ENCODE data around the gene CXCL1.

The CXCL1 gene

DNA sequence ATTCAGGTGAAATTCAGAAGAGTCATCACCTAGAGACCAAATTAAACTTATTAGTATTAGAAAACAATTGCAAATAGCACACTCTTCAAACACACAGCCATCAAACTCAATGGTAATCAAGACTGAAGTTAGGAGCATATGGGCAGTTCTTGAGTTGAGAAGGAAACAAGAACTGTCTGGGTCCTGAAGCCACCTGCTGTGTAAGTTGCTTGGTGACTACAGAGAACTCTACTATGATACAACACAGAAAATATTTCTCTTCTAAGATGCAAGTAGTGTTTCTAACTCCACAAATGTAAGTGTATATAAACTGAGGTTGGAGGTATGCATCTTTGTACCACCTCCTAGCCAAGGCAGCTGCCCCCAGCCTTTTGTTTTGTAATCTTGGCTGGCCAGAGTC is 16.4 kb upstream of the CXCL1 start:
- no peak for DNase-seq (ENCODE audit: low read depth)

DNA sequence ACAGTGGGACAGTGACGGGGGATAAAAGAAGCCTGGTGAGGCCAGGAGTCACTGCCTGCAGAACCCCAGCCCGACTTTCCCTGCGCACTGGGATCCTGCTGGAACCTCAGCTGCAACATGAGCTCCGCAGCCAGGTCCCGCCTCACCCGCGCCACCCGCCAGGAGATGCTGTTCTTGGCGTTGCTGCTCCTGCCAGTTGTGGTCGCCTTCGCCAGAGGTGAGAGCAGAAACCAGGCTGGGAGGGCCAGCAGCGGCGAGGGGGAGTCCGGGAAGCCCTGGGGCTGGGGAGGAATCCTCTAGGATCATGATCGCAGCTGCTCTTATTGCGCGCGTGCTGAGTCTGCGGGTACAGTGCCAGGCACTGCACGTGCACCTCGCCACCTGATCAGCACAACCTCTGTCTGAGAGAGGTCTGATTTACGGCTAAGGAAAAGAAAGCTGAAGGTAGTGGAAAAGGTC is 15.9 kb upstream of the CXCL1 start, which contains the start of gene PF4V1:
Gene PF4V1 (plus strand): TSS at position 51 of the 459 bp plus-strand sequence. CDS start 67 bp downstream, at position 118.
- DNase-seq (ENCODE audit: low read depth), result no peak

DNA sequence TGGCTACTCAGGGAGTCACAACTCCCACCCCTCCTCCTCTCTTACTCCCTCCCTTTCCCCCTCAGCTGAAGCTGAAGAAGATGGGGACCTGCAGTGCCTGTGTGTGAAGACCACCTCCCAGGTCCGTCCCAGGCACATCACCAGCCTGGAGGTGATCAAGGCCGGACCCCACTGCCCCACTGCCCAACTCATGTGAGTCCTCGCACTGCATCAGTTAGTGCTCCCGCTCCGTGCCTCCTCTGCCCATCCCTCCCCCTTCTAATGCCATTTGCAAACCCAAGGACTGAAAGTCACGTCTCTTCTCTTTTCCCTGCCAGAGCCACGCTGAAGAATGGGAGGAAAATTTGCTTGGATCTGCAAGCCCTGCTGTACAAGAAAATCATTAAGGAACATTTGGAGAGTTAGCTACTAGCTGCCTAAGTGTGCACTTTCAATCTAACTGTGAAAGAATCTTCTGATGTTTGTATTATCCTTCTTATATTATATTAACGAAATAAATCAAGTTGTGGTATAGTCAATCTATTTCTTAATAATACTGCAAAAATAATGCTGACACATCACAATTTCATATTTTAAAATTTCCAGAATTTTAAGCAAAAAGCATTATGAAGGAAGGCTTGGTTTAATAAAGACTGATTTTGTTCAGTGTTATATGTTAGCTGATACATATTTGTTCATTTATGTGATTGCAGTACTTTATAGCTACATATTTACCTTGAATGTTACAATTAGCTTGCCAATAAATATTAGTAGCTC is 15.3 kb upstream of the CXCL1 start:
- no peak for DNase-seq (ENCODE audit: low read depth)

DNA sequence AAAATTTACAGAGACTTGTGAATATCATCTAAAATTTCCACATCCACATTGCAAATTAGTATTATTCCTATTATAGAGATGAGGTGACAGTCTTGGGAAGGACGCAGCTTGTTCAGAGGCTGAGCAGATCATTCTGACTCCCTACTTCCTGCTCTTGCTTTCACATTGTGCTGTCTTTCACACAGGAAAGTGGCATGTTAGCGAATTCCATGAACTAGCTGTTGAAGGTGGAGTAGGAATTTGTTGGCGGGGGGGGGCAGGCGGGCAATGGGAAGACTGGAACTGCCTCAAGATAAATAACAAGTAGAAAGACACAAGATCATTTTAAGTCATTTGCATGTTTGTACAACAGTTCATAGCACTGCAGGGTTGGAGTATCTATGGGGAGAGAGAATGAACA is 13.8 kb upstream of the CXCL1 start:
- no peak for DNase-seq (ENCODE audit: low read depth)

DNA sequence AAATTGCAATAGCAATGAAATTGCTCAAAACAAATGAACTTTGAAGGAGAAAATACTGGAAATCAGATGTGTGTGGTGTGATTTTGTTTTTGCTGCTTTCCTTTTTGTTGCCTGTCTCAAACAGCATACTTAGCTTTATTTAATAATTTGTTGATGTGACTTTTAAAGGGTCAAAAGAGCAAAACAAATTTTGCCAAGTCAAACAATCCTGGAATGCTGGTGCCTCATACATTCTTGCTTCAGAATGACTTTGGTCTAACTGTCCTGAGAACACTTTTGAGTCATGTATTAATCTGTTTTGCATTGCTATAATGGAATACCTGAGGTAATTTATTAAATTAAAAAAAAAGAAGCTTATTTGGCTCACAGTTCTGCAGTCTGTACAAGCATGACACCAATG is 12.7 kb upstream of the CXCL1 start:
- DNase-seq (ENCODE audit: low read depth), result no peak

DNA sequence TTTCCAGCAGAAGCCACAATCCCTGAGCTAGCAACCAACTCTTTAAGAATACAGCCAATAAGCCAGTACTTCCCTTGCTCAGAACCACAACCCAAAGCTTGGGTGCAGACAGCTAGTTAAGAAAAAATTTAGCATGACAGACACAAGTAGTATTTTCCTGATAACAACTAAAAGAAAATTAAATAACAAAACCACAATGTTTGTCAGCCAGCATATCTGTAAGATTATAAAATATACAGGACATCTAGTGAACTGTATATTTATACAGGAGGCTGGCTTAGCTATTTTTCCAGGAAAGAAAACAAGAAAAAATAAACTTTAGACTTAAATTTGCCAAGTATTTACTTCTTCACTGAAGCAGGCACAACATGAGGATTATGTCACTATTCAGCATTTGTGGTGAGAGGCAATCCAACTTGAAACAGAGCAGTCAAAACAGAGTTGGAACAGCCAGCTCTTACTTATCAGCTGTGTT is 9.5 kb upstream of the CXCL1 start:
- no peak for DNase-seq (ENCODE audit: low read depth)

DNA sequence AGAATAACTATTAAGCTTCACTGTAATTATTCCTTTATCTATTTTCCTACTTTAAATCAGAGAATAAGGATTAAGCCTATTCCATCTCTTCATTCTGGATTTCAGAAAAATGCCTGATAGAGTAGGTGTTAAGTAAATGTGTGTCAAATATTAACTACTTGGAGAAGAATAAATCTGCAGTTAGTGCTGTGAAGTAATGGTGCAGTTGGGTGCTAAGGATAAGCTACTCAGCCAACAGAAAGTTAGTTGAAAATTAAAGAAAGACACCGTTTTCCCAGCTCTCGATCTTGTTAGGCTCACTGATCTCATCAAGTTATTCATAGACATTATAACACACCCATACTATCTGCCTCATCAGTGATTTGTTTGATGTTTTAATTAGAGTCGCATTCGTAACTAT is 9.0 kb upstream of the CXCL1 start:
- no peak for DNase-seq (ENCODE audit: low read depth)

DNA sequence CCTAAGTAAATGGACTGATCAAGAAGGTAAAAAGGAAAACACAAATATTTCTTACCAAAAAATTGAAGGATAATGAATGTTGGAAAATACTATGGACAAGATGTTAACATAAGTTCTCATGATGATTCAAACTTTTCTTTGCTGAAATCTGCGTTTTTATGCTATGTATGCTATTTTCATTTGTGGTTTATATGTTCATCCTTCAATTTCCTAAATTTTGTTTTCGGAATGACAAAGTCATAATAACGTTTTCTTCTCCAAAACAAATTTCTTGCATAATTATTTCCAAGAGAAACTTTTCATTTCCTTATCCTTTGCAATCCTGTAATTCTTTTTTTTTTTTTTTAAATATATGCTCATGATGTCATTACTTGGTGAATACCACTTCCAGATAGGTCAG is 8.3 kb upstream of the CXCL1 start:
- no peak for DNase-seq (ENCODE audit: low read depth)

DNA sequence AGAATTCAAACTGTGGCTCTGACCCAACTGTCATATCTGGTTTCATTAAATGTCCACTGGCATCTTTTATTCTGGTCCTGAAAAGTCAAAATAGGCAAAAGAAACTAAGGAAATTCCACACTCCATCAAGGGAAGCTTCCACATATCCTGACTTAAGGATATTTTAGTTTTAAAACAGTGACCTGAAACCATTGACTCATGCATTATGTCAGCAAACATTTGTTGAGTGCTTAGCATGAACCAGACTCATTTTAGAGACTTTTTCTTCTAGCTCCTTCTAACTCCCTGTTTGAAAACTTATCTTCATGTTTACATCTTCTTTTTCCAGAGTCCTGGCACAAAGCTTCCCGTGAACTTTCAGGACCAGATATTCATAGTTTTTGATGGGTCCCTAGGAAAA is 6.9 kb upstream of the CXCL1 start:
- DNase-seq (ENCODE audit: low read depth), result no peak

DNA sequence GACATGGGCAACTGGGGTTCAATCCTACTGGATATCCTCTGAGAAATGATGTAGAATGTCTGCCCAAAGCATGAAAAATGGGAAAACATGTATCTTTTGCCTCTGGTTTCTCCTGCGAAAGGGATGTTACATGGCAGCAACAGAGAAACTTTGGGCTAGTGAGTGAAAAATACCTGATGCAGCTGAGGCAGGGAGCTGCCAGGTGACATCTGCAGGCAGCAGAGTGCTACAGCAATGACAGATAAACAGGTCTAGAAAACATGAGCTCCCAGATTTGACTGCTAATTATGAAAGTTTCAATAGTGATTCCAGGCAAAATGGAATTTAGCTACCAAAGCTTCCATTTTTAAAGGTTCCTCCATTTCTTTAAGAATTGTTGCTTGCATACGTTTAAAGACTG is 4.8 kb upstream of the CXCL1 start:
- DNase-seq (ENCODE audit: low read depth), result no peak

DNA sequence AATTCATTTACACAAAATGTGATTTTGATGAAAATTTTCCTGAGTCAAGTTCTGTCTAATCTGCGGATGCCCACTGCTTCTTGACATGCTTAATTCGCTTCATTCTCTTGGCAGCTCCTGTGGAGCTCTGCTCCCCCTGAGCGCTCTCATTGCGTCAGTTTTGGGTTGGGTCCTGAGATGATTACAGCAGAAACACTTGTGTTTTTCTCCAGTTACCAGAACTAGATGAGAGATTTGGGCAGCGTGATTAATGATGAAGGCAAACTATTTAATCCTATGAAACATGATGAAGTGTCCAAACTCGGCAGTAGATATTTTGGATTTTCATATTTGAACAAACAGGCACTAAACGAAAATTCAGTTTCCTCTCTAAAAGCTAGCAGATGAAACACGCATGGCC is 4.2 kb upstream of the CXCL1 start:
- DNase-seq (ENCODE audit: low read depth), result no peak

DNA sequence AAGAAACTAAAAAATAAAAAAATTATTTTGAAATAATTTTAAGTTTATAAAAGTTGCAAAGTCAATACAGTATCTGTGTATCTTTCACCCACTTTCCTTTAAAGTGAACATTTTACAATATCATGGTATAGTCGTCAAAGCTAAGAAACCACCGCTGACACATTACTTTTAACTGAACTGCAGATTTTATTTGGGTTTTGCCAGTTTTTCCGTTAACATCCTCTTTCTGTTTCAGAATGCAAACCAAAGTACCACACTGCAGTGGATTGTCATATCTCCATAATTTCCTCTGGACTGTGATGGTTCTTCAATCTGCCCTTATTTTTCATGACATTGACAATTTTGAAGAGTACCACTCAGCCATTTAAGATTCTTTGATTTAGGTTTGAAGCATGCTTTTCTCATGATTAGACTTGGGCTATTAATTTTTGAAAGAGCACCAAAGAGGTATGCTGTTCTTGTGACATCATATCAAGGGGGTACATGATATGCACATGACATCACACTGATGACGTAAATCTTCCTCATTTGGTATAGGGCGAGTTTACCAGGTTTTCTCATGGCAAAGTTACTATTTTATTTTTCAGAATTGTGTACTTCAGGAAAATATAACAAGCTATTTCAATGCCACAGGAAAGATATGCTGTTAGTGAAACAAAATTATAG is 3.6 kb upstream of the CXCL1 start:
- no peak for DNase-seq (ENCODE audit: low read depth)

DNA sequence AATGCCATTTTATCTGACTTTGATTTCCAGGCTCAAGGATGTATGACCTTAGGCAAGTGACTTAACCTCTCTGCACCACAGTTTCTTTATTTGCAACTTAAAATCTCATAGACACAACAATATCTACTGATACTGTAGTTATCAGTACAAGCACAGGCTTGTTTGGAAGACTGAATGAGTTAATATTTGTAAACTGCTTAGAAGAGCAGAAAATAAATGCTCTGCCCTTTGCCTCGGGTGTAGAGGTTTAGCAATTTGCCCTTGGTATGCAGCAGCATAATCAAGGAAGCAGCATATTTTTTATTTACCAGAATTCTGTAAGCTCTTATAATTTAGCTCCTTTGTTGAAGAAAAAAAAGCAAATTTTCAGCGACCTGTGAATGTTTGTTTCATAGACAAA is 2.9 kb upstream of the CXCL1 start:
- no peak for DNase-seq (ENCODE audit: low read depth)

DNA sequence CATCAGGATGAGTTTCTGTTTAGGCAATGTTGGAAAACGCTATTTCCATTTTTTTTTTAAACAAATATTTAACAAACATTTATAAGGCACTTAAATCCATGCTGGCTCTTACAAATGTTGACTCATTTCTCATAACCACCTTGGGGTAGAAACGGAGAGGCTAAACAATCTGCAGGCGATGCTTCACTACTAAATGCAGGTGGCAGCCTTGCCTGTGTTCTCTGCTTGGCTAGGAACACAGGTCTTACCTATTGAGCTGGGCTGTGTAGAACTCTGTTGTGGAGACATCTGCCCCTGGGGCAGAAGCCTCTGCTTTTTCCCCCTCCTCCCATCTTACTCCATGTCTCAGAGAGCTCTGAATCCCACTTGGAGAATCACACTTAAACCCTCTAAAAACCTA is 1.4 kb upstream of the CXCL1 start:
- no peak for DNase-seq (ENCODE audit: low read depth)

DNA sequence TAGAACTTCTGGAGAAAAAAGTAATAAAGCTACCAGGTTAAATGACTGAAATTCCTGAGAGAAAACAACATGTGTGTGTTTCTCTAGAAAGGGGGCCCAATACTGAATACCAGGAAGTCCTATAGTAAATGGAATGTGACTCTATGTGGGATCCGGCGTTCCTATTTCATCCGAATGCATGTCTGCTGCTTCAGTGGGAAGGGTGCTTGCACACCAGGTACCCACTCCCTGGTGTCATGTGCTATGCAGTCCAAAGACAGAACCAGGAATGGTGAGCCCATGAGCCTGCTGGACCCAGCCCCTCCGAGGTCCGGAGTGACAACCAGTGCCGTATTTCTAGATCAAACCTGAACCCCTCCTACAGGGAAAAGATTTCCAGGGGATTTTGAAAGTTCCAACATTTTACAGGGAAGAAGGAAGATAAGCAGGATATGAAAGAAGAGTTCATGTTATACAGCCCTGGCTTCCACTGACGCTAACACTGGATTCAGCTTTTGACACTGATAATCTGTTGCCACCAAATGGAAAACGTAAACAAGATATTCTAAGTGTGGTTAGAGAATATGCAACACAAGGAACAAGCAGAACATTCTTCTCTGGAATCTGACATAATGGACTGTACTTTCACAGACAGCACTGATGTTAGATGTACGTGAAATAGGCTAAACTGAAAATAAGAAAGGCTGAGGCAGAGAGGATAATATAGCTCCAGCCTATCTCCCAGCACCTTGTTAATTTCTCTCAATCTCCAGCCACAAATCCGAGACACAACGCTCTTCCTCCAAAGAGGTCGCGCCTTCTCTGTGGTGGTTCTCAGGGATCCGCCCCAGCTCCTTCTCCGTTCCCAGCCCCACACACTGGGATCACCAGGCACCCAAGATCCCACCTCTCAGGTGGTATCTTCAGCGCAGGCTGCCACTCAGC is 725 bp upstream of the CXCL1 start:
- no peak for DNase-seq (ENCODE audit: low read depth)

DNA sequence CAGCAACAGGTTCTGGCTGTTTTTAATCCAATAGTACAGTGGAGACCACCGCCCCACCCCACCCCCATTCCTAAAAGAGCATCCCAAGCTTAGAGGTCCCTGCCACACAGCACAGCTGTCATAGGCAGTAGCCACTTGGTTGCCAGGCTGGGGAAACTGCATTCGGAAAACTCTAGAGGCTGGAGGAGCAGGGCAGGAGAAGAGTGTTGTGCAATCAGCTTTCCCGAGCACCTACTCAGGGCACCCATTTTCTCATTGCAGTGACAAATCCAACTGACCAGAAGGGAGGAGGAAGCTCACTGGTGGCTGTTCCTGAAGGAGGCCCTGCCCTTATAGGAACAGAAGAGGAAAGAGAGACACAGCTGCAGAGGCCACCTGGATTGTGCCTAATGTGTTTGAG is 1.1 kb downstream of the CXCL1 start:
- DNase-seq (ENCODE audit: low read depth), result no peak

DNA sequence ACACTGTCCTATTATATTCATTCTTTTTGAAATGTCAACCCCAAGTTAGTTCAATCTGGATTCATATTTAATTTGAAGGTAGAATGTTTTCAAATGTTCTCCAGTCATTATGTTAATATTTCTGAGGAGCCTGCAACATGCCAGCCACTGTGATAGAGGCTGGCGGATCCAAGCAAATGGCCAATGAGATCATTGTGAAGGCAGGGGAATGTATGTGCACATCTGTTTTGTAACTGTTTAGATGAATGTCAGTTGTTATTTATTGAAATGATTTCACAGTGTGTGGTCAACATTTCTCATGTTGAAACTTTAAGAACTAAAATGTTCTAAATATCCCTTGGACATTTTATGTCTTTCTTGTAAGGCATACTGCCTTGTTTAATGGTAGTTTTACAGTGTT is 1.6 kb downstream of the CXCL1 start:
- no peak for DNase-seq (ENCODE audit: low read depth)

DNA sequence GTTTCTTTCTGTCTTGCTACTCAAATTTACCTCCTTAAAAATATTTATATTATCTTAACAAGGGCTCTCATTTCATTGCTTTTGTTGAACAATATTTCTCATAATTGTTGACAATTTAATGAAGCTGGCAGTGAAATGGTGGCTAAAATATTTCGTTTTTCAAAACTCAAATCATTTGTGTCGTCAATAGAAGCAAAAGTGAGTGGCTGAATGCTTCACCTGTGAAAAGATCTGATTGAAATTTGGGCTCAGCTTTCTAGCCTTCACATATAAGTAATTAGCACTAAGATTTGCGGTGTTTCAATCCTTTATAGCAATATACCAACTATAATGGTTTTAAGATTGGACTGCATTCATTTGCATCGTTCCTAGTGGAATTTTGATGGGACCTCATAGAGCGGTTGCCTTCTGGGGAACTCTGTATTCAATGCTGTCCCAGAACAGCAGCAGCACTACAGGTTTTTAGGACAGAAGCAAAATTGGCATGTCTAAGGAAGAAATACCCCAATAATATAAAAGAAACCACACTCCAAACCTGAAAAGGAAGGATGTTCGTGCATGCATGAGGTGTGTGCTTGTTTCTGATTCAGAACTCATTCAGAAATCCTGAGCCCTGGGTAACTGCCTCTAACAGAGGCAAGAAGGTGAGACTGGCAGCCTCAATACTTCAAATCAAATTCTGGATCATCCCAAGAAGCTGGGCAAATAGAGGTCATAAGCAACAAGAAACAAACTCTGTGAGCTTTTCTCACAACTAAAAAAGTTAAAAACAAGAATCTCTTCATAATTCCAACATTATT is 2.5 kb downstream of the CXCL1 start:
- no peak for DNase-seq (ENCODE audit: low read depth)

DNA sequence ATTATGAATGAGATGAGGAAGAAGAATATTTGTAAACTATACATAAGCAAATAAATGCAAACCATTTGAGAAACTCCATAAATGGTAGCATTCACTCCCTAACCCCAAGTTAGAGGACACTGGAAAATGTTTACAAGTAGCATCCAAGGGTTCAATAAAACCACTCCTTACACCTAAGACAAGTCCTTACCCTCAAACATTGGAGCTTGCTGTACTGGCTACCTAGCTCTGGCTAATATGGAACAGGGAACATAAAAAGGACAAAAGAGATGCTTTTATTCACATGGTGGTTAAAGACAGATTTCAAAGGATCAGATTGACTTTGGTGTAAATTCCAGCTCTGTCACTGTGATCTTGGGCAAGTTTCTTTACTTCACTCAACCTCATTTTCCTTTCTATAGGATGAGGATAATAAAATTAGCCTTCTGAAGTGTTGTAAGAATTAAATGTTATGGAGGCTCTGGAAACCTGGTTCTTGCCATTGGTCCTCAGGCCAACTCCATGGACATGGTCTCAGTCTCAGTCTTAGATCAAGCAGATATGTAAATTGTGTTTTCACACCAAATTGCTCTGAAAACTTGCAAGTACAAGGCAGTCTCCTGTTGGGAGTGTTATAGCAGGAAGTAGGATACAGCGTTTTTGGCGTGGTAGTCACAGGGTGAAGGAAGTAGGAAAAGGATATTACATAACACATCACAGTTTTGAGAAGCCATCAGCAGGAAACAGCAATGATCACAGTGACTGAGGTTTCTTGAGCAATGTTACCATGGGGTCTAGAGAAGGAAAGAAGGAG is 3.3 kb downstream of the CXCL1 start:
- no peak for DNase-seq (ENCODE audit: low read depth)

DNA sequence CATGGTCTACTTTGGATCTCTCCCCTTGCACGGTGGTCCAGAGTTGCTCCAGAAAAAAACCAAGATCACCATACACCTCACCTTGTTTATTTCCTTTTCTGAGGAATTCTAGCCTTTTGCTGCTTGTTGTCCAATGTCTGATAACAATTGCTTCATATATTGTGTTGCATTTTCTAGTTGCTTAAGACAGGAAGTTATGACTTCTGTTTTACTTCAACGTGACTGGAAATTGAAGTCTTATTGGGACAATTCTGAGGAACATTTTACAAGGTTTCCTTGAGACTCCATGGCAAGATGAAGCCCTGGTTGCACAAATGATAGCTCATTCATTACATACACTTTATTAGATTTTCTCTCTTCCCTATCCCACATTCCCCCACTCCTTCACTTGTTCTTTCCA is 5.2 kb downstream of the CXCL1 start:
- DNase-seq (ENCODE audit: low read depth), result no peak

DNA sequence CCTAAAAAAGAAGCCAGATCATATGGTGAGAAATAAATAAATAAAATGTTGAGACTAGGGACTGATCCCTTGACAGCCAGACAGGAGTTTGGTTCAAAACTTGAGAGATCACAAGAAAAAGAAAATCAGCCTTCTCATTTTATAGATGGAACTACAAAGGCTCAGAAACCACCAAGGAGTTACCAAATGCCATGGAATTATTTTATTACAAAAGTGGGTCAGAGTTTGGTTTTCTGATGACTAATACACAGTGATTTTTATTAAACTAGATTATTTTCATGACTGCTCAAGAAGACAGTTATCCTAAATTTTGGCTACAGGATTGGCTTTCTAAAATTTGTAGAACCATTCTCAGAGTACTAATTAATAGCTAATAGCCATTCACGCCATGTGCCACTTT is 6.2 kb downstream of the CXCL1 start:
- no peak for DNase-seq (ENCODE audit: low read depth)
